Airway epithelial cell (primary cell): Measurements from ENCODE around the gene FAM156A. TPM values are rescaled to one million over a fixed set of nuclear protein-coding genes. Genes with fewer than 3 reads are reported as not detected.

Experiments
- total RNA-seq: library from RNA; depleted of rRNA; stranded (reverse); fragments of >200 nt; gene quantifications from 2 replicates; pipeline ENCODE4 v1.2.3, GENCODE V29; 2015

FAM156A gene, protein sequence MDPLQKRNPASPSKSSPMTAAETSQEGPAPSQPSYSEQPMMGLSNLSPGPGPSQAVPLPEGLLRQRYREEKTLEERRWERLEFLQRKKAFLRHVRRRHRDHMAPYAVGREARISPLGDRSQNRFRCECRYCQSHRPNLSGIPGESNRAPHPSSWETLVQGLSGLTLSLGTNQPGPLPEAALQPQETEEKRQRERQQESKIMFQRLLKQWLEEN
- 5.3 and 11.0 TPM in 2 replicates for total RNA-seq

DNA sequence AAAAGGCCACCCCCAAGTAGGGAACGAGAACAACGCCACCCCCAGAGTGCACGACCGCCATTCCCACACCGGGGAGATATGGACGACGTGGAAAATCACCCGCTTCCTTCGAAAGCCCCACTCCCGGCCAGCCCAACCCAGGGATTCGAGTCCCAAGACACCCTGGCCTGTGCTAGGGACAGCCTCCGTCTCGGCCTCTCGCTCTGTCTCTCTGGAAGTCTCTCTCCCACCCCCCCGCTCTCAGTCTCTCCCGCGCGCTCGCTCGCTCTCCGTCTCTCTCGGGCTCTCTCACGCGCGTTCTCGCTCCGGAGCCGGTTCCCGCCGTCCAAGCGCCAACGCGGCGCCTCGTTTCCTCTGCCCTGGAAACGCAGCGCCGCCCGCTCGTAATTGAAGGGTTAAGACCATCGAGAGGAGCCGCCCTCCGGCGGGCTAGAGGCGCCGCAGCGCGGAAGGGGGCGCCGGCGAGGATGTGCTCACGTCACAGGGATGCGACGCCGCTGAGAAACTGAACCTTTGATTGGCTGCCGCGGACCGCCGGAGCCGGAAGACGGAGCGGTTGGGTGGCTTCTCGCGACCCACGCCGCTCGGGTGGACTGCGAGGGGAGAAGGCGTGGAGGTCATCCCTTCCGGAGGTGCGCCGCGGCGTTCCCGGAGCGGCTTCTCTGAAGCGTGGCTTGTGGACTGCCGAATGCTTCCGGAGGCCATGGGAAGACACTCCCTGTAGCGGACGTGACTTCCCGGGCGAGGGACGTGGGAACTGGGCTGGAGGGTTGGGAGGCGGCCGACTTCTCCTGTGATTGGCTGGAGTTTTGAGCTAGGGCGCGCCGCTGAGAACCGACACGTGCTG lies at the start of gene FAM156A:
Gene FAM156A, minus strand, starts transcription at position 406 of the 847 bp plus-strand sequence. CDS start 9,930 bp downstream, outside the sequence.

Other genes starting within 250 kb of the FAM156A start
- gene SSX2B, start 207.3 kb downstream of the FAM156A start, total RNA-seq, result not detected in 2 replicates
- not detected in 2 replicates for gene SPANXN5, start 161.1 kb downstream of the FAM156A start, total RNA-seq
- not detected in 2 replicates for gene XAGE5, start 147.2 kb downstream of the FAM156A start, total RNA-seq
- gene XAGE3, start 90.4 kb downstream of the FAM156A start, total RNA-seq, result not detected in 2 replicates
- 9.2 and 12.6 TPM in 2 replicates for gene FAM156B, start 61.2 kb downstream of the FAM156A start, total RNA-seq
- 0.28 TPM in 2 replicates for gene GPR173, start 90.3 kb upstream of the FAM156A start, total RNA-seq
- gene TSPYL2, start 123.8 kb upstream of the FAM156A start, total RNA-seq, result 11.5 and 13.5 TPM in 2 replicates
- gene KANTR, start 135.6 kb upstream of the FAM156A start, total RNA-seq, result 0.88 and 2.8 TPM in 2 replicates